ENCODE measurements around the gene CYTH4.
A peak's percentile ranks its signal among the peaks of the same experiment; 100 is the strongest.
"Not testable (repeated sequence)": the region's sequence is repeated elsewhere in the genome, so short reads cannot be mapped to it uniquely, and the experiment has no call there.

Gene CYTH4

GRCh38 chr22:37282385-37282677, at the start of gene CYTH4:
Gene CYTH4, plus strand, starts transcription at chr22:37282508. Its CDS starts 62 bp downstream, at chr22:37282570.
- DNase-seq (ENCODE audit: low spot score) (no peak), ATAC-seq (ENCODE audit: low read depth) (peak; percentile 75; the same call in 2 of the 3 replicates)
- Histone ChIP-seq H3K4me3 (ENCODE audit: severe bottlenecking) (no peak within 1 kb of the TSS), H3K36me3 (ENCODE audit: low read depth) (no peaks in the 10 kb centered on the region), H3K27ac (ENCODE audit: poor library complexity, severe bottlenecking) (no peak within 1 kb of the TSS), H3K27me3 (ENCODE audit: insufficient read depth, poor library complexity, severe bottlenecking) (no peaks in the 10 kb centered on the region), H3K9me3 (ENCODE audit: severe bottlenecking) (no peaks in the 10 kb centered on the region), H3K4me1 (ENCODE audit: insufficient read depth, poor library complexity, severe bottlenecking) (peaks cover 7% of the 10 kb centered on the region)
- TF ChIP-seq, protein P1, sequence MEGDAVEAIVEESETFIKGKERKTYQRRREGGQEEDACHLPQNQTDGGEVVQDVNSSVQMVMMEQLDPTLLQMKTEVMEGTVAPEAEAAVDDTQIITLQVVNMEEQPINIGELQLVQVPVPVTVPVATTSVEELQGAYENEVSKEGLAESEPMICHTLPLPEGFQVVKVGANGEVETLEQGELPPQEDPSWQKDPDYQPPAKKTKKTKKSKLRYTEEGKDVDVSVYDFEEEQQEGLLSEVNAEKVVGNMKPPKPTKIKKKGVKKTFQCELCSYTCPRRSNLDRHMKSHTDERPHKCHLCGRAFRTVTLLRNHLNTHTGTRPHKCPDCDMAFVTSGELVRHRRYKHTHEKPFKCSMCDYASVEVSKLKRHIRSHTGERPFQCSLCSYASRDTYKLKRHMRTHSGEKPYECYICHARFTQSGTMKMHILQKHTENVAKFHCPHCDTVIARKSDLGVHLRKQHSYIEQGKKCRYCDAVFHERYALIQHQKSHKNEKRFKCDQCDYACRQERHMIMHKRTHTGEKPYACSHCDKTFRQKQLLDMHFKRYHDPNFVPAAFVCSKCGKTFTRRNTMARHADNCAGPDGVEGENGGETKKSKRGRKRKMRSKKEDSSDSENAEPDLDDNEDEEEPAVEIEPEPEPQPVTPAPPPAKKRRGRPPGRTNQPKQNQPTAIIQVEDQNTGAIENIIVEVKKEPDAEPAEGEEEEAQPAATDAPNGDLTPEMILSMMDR (IDR thresholded peaks at IDR 0.05; ENCODE audit: poor library complexity, severe bottlenecking), result no peak

DNA sequence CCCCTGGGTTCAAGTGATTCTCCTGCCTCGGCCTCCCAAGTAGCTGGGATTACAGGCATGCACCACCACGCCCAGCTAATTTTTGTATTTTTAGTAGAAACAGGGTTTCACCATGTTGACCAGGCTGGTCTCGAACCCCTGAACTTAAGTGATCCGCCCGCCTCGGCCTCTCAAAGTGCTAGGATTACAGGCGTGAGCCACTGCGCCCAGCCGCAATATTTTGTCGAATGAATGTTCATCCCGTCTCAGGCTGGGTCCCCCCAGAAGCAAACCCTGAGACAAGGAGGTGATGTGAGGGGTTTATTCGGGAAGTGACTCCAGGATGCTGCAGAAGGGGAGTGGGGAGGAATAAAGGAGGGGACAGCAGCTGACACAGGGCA, 48.9 kb upstream of the CYTH4 start:
- not testable (repeated sequence) for H3K27ac ChIP-seq (ENCODE audit: poor library complexity, severe bottlenecking); H3K4me3 ChIP-seq (ENCODE audit: severe bottlenecking); H3K9me3 ChIP-seq (ENCODE audit: severe bottlenecking); DNase-seq (ENCODE audit: low spot score); ATAC-seq (ENCODE audit: low read depth); H3K27me3 ChIP-seq (ENCODE audit: insufficient read depth, poor library complexity, severe bottlenecking)
- Histone ChIP-seq H3K4me1 (ENCODE audit: insufficient read depth, poor library complexity, severe bottlenecking) (peaks cover 19% of the 10 kb centered on the region), H3K36me3 (ENCODE audit: low read depth) (peaks cover 50% of the 10 kb centered on the region)

GRCh38 chr22:37233751-37234631, 48.3 kb upstream of the CYTH4 start:
- H3K36me3 ChIP-seq (ENCODE audit: low read depth), result peaks cover 54% of the 10 kb centered on the region
- H3K9me3 ChIP-seq (ENCODE audit: severe bottlenecking), result no peaks in the 10 kb centered on the region
- no peak overlapping the region for H3K27ac ChIP-seq (ENCODE audit: poor library complexity, severe bottlenecking)
- DNase-seq (ENCODE audit: low spot score) (peak; percentile 52), ATAC-seq (ENCODE audit: low read depth) (no peak)
- H3K4me1 ChIP-seq (ENCODE audit: insufficient read depth, poor library complexity, severe bottlenecking), result peaks cover 13% of the 10 kb centered on the region
- no peak overlapping the region for H3K4me3 ChIP-seq (ENCODE audit: severe bottlenecking)
- H3K27me3 ChIP-seq (ENCODE audit: insufficient read depth, poor library complexity, severe bottlenecking), result no peaks in the 10 kb centered on the region
- TF ChIP-seq, protein P1 (IDR thresholded peaks at IDR 0.05; ENCODE audit: poor library complexity, severe bottlenecking), result no peak

DNA sequence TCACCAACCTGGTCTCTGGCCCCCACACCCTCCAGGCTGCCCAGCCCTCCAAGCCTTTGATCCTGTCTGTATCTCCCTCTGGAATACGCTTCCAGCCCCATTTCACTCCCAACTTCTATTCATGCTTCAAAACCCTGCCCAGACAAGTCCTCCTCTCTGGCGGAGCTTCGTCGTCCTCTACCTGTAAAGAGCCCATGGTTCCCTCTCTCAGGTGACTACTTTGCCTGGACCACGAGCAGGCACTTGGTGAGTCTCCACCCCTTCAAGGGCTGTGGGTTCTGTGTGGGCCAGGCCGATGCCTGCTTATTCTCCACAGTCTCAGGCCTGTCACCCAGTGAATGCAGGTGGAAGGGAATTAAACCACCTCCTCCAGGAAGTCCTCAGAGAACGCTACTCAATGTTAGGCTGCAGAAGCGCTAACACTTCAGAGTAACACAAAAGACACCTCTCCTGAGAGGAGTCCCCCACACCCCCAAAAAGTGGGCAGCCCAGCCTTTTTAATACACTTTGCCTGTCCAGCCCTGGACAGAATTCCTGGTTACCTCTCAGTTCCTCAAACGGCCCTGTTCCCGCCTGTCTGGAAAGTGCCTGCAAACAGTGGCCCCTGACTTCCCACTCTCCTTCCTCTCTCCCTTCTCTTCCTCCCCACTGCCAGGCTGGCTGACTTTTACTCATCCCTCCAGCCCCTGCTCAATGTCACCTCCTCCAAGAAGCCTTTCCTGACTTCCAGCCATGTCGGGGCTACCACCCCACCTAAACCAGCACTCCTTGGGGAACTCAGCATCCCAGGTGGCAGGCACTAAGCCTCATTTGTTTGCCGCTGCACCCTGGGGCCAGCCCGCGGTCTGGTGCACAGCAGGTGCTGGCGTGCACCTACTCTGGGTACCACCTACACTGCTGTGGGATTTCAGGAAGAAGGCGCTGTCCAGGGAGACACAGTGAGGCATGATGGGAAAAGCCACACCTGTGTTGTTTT, 47.3 kb upstream of the CYTH4 start:
- DNase-seq (ENCODE audit: low spot score) (peak; percentile 30), ATAC-seq (ENCODE audit: low read depth) (no peak)
- peaks cover 3% of the 10 kb centered on the region for H3K4me1 ChIP-seq (ENCODE audit: insufficient read depth, poor library complexity, severe bottlenecking)
- TF ChIP-seq, protein P1 (IDR thresholded peaks at IDR 0.05; ENCODE audit: poor library complexity, severe bottlenecking), result no peak
- peaks cover 60% of the 10 kb centered on the region for H3K36me3 ChIP-seq (ENCODE audit: low read depth)
- no peaks in the 10 kb centered on the region for H3K27me3 ChIP-seq (ENCODE audit: insufficient read depth, poor library complexity, severe bottlenecking)
- H3K4me3 ChIP-seq (ENCODE audit: severe bottlenecking), result no peak overlapping the region
- no peak overlapping the region for H3K27ac ChIP-seq (ENCODE audit: poor library complexity, severe bottlenecking)
- H3K9me3 ChIP-seq (ENCODE audit: severe bottlenecking), result no peaks in the 10 kb centered on the region

DNA sequence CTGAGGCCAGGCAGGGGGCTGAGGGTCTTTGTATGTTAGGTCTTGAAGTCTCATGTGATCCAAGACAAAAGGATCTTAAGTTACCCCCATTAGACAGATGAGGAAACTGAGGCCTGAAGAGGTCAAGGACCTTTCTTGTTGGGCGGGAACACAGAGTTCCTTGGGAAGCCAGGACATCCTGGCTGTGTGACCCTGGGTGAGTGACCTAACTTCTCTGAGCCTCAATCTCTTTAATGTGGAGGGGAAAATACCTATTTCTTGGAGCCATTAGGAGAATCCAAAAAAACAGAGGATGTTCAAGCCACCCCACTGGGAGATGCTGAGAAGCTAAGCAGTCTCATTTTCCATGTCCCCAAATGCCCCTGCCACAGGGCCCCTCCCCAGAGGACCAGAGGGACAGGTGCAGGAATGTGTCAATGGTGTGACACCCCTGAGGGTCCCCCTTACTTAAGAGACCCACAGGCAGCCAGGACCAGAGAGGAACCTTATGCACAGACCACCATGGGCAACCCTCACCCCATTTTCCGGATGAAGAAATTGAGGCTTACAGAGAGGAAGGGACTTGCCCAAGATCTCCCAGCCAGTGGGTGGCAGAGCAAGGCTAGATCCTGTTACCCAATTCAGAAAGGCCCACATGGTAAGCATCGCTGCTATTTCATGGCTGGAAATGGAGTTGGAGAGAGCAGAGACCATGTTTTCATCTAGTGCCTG, 46.3 kb upstream of the CYTH4 start:
- Histone ChIP-seq H3K27me3 (ENCODE audit: insufficient read depth, poor library complexity, severe bottlenecking) (no peaks in the 10 kb centered on the region), H3K27ac (ENCODE audit: poor library complexity, severe bottlenecking) (no peak overlapping the region), H3K4me1 (ENCODE audit: insufficient read depth, poor library complexity, severe bottlenecking) (no peaks in the 10 kb centered on the region), H3K36me3 (ENCODE audit: low read depth) (peaks cover 62% of the 10 kb centered on the region), H3K4me3 (ENCODE audit: severe bottlenecking) (no peak overlapping the region), H3K9me3 (ENCODE audit: severe bottlenecking) (no peaks in the 10 kb centered on the region)
- TF ChIP-seq, protein P1 (IDR thresholded peaks at IDR 0.05; ENCODE audit: poor library complexity, severe bottlenecking), result no peak
- DNase-seq (ENCODE audit: low spot score), result peak; percentile 13
- ATAC-seq (ENCODE audit: low read depth), result no peak

Data from RWPE2 (cell line).